Ovary (tissue), 10 donors: ENCODE measurements around the gene YIPF3. TPM values are rescaled to one million over a fixed set of nuclear protein-coding genes. Genes with fewer than 3 reads are reported as not detected.
"Not testable (repeated sequence)": the region's sequence is repeated elsewhere in the genome, so short reads cannot be mapped to it uniquely, and the experiment has no call there.

ENCODE experiments used
- DNase-seq, 5 donors: peaks; one replicate each; pipeline ENCODE4 v3.0.0-alpha.2; 2019 to 2020
- H3K27ac ChIP-seq, 2 donors: fragments of 200-600 bp; one replicate each; pipeline versions ENCODE4 v1.5.1 to v1.8.0; 2019 to 2022
- H3K27me3 ChIP-seq: fragments of 200-600 bp; one replicate; pipeline ENCODE4 v1.8.0; 2022
- H3K36me3 ChIP-seq: fragments of 200-600 bp; sonication (generic); one replicate; pipeline ENCODE4 v1.5.1; 2019
- H3K4me1 ChIP-seq: one replicate; pipeline ENCODE4 v1.8.1; 2013; ENCODE audit warnings: mild to moderate bottlenecking, moderate library complexity; ENCODE audit not compliant: insufficient read depth
- H3K4me3 ChIP-seq: fragments of 200-600 bp; sonication (generic); one replicate; pipeline ENCODE4 v1.5.1; 2017
- H3K9me3 ChIP-seq, 2 donors: fragments of 200-600 bp in 1 of 2; sonication (generic) in 1 of 2; one replicate each; pipeline versions ENCODE4 v1.5.1 to v1.8.1; 2013 to 2019; ENCODE audit warnings: mild to moderate bottlenecking in 1 of 2, moderate library complexity in 1 of 2
- EP300 ChIP-seq: sonication (generic); formaldehyde crosslinking; IDR thresholded peaks from one replicate; pipeline ENCODE4 v1.6.1; 2017; ENCODE audit warnings: antibody characterized with exemption
- POLR2A ChIP-seq: fragments of 450-650 bp; IDR thresholded peaks from one replicate; pipeline ENCODE4 v1.6.1; 2017; ENCODE audit warnings: antibody characterized with exemption, mild to moderate bottlenecking, moderate library complexity
- WGBS, 3 donors: extraction: QIAGEN DNeasy Blood & Tissue Kit in 1 of 3; methylation state at CpG; one replicate each; pipeline versions ENCODE4 v1.1.5 to v1.1.7; 2013 to 2017; 5-methylcytosine and 5-hydroxymethylcytosine counted together
- intact Hi-C, 4 donors: fragments of 100-400 bp; cut with DNase I; formaldehyde crosslinking; loops; one replicate each; pipeline versions ENCODE4 v1.11.0 to v1.15.1; 2022 to 2023
- long read RNA-seq, 3 donors: library from polyadenylated mRNA in 2 of 3; unstranded in 2 of 3; transcript quantifications; one replicate each; pipeline ENCODE4 v2.0.0 and lab custom pipeline, GENCODE V29; 2021 to 2026
- polyA plus RNA-seq, 2 donors: library from polyadenylated mRNA; stranded (reverse); fragments of 200-250 nt in 1 of 2; fragments of 350-450 nt in 1 of 2; fragmentation: Illumina TruSeq in 1 of 2; extraction: RNeasy Lipid Tissue Mini Kit (QIAGEN cat#74804) in 1 of 2; gene quantifications; one replicate each; pipeline ENCODE4 v1.2.3, GENCODE V29; 2013 to 2014
- total RNA-seq, 7 donors: library from RNA; depleted of rRNA in 2 of 7; stranded (reverse); fragments of >200 nt in 2 of 7; fragmentation: NEBNext Ultra II Directional in 3 of 7; extraction: Animal tissue kit (Norgen Biotek cat#: 25700) in 3 of 7; gene quantifications; one replicate each; pipeline versions ENCODE4 v1.1.0 to v1.2.4, GENCODE V29; 2016 to 2023
- TF ChIP-seq, protein P1 (sequence below), 3 donors: fragments of 450-650 bp in 2 of 3; fragments of 200-600 bp in 1 of 3; IDR thresholded peaks; one replicate each; pipeline versions ENCODE4 v1.5.1 to v1.8.0; 2016 to 2022; ENCODE audit warnings: antibody characterized with exemption in 3 of 3, mild to moderate bottlenecking in 1 of 3
- donor health status: DM: no; HTN: no; CAD: no; lungs with moderate emphysema.
- donor health status: DM: no; HTN: no; CAD: no.
- donor health status: Bipolar disorder and iron deficiency.
- donor health status: DM: yes; HTN: yes; CAD: no.
- donor health status: DM: no; HTN: no; CAD: no.
- donor health status: DM: yes; HTN: yes; CAD: no.

Gene YIPF3
- total RNA-seq (10 to 100 TPM; 47.0 to 81.8 (median 71.4) TPM), polyA plus RNA-seq (100 to 1,000 TPM; 107 to 143 TPM)
- long read RNA-seq, donor 1, transcript YIPF3-208 (9 exons, 1,321 nt): minor isoform, 7 of 537 reads
- long read RNA-seq, donor 1, transcript YIPF3-202 (9 exons, 1,576 nt): major isoform, 469 of 537 reads
- long read RNA-seq, donor 1, partial matches to known transcripts: 6 of 537 reads
- long read RNA-seq, donor 1, other reads (novel, unspliced or antisense): 52 of 537 reads
- long read RNA-seq, donor 2, transcript YIPF3-202 (9 exons, 1,576 nt): major isoform, 38 of 132 reads
- long read RNA-seq, donor 2, partial matches to known transcripts: 57 of 132 reads
- long read RNA-seq, donor 2, other reads (novel, unspliced or antisense): 32 of 132 reads
- long read RNA-seq, donor 3, transcript YIPF3-202 (9 exons, 1,576 nt): major isoform, 126 of 153 reads
- long read RNA-seq, donor 3, partial matches to known transcripts: 4 of 153 reads
- long read RNA-seq, donor 3, other reads (novel, unspliced or antisense): 20 of 153 reads

DNA sequence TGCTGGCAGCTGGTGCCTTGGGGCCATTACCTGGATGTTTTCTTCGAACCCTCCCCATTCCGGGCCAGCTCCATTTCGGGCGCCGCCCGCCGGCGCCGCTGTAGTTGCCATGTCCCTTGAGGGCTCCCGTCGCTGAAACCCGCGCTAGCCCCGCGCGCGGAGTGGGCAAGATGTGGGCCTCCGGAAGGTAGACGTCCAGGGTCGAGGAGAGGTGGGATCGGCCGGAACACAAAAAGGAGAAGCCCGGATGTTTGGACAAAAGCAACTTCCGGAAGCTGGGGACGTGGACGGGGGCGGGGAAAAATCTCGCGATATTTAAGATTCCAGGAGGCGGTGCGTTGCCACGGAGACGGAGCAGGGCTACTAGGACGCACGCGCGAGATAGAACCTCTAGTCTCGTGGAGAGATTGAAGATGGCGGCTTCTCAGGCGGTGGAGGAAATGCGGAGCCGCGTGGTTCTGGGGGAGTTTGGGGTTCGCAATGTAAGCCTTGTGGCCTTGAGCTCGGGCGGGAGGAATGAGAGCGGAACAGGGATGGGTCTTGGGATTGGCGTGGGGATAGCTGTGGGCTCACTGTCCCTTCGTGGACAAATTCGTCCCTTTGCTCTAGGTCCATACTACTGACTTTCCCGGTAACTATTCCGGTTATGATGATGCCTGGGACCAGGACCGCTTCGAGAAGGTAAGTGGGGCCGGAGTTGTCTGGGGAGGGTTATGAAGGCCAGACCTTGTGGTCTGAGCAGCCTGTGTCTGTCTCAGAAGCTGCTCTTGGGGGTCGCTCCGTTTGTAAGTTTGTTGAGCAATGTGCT, at the start of gene YIPF3, which contains the start of gene POLR1C:
TSS of gene YIPF3 (minus strand) at position 230 of the 808 bp plus-strand sequence. CDS start at position 111, 119 bp downstream.
TSS of gene POLR1C (plus strand) at position 393 of the 808 bp plus-strand sequence. CDS start at position 414, 21 bp downstream.
- no peaks in the 10 kb centered on the region for H3K36me3 ChIP-seq
- intact Hi-C loops: no loop called here
- DNase-seq: peak; percentile 97 to 99 (median 98)
- peak within 1 kb of the TSS; percentile 61 for H3K4me3 ChIP-seq
- H3K9me3 ChIP-seq: no peaks in the 10 kb centered on the region
- no peaks in the 10 kb centered on the region for H3K27me3 ChIP-seq
- no peak for TF ChIP-seq POLR2A
- no peak for TF ChIP-seq EP300
- TF ChIP-seq, protein P1, sequence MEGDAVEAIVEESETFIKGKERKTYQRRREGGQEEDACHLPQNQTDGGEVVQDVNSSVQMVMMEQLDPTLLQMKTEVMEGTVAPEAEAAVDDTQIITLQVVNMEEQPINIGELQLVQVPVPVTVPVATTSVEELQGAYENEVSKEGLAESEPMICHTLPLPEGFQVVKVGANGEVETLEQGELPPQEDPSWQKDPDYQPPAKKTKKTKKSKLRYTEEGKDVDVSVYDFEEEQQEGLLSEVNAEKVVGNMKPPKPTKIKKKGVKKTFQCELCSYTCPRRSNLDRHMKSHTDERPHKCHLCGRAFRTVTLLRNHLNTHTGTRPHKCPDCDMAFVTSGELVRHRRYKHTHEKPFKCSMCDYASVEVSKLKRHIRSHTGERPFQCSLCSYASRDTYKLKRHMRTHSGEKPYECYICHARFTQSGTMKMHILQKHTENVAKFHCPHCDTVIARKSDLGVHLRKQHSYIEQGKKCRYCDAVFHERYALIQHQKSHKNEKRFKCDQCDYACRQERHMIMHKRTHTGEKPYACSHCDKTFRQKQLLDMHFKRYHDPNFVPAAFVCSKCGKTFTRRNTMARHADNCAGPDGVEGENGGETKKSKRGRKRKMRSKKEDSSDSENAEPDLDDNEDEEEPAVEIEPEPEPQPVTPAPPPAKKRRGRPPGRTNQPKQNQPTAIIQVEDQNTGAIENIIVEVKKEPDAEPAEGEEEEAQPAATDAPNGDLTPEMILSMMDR (IDR thresholded peaks at IDR 0.05): no peak
- 0% methylated on average over 51 to 57 of the region's 57 CpGs for WGBS, 3 donors
- peaks cover 13% of the 10 kb centered on the region for H3K4me1 ChIP-seq
- H3K27ac ChIP-seq: peak within 1 kb of the TSS; percentile 51 to 54

DNA sequence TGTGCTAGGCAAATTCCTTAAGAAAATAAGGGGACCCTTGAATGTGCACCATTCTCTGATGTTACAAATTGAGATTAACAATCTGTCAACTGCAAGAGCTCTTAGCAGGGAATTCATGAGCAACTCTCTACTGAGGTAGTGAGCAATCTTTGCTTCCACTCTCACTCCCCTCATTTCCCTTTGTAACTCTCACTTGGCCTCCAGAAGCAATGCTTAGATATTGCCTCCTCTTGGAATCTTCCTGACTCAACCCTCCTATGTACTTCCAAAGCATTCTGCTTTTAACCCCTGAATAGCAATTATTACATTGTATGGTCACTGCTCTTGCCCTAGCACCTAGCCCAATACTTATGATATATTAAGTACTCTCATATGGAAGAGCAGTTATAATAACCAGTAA, 42.6 kb upstream of the YIPF3 start:
- TF ChIP-seq POLR2A: no peak
- no peak overlapping the region for H3K4me3 ChIP-seq
- no peaks in the 10 kb centered on the region for H3K4me1 ChIP-seq
- no peaks in the 10 kb centered on the region for H3K9me3 ChIP-seq
- intact Hi-C loops: no loop called here
- no peak overlapping the region for H3K27ac ChIP-seq
- DNase-seq: no peak
- H3K36me3 ChIP-seq: no peaks in the 10 kb centered on the region
- H3K27me3 ChIP-seq: no peaks in the 10 kb centered on the region

DNA sequence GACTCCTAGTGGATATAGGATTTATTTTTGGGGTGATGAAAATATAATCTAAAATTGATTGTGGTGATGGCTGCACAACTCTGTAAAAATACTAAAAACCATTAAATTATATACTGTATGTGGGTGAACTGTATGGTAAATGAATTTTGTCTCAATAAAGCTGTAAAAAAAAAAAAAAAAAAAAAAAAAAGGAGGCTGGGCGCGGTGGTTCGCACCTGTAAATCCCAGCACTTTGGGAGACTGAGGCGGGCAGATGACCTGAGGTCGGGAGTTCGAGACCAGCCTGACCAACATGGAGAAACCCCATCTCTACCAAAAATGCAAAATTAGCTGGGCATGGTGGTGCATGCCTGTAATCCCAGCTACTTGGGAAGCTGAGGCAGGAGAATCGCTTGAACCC, 40.9 kb upstream of the YIPF3 start:
- H3K4me1 ChIP-seq, H3K4me3 ChIP-seq, H3K27me3 ChIP-seq, DNase-seq, intact Hi-C loops, H3K9me3 ChIP-seq, H3K36me3 ChIP-seq, H3K27ac ChIP-seq: not testable (repeated sequence)
- WGBS, 3 donors: 95 to 98% (median 97%) methylated on average over 7 of the region's 7 CpGs

DNA sequence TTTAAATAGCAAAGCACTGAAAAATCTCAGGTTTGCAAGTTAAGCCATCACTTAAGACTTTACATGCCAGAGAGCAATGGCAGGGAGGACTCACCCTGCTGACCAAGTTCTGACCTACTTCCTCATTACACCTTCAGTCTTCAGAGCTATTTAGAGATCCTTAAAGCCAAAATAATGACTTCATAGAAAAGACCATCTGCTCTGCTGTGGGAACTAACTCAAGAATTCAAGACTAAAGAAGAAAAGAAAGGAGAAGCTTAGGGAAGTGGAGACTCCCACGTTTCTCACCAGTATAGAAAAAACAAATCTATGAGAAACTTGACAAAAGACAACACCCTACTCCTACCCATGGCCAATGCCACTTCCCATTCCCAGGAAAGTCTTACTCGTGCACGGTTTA, 30.5 kb upstream of the YIPF3 start:
- no peak overlapping the region for H3K4me3 ChIP-seq
- no peaks in the 10 kb centered on the region for H3K9me3 ChIP-seq
- intact Hi-C loops: loop anchor here in 1 of 4 donors (5.0 kb wide), 1 partner anchor 740 kb away; no protein-coding TSS in a partner anchor
- WGBS, 3 donors: 63 to 68% (median 63%) methylated on average over 3 of the region's 3 CpGs
- H3K4me1 ChIP-seq: no peaks in the 10 kb centered on the region
- no peaks in the 10 kb centered on the region for H3K27me3 ChIP-seq
- no peak overlapping the region for H3K27ac ChIP-seq
- no peak for DNase-seq
- H3K36me3 ChIP-seq: no peaks in the 10 kb centered on the region
- TF ChIP-seq, protein P1 (IDR thresholded peaks at IDR 0.05): no peak
- no peak for TF ChIP-seq POLR2A
- TF ChIP-seq EP300: no peak

DNA sequence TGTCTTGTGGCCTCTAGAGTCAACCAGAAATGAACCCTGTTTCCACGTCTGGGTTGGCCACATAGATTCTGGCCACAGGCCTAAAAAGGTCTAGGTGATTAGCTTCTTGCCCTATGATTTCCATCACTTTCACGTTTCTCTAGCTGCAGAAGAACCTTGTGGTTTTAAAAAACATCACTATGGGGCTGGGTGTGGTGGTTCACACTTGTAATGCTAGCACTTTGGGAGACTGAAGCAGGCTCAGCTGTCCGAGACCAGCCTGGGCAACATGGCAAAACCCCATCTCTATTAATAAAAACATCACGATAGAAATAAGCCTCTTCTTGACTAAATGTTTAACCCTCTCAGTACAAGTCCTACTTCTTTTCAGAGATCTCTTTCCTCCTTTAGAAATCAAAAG, 27.7 kb upstream of the YIPF3 start:
- Histone ChIP-seq H3K27ac (no peak overlapping the region), H3K27me3 (no peaks in the 10 kb centered on the region), H3K9me3 (no peaks in the 10 kb centered on the region), H3K4me1 (no peaks in the 10 kb centered on the region), H3K4me3 (no peak overlapping the region), H3K36me3 (no peaks in the 10 kb centered on the region)
- DNase-seq: no peak
- intact Hi-C loops: no loop called here
- WGBS, 3 donors: 54 to 64% (median 55%) methylated on average over 4 of the region's 4 CpGs
- TF ChIP-seq EP300 (no peak), POLR2A (no peak)
- TF ChIP-seq, protein P1 (IDR thresholded peaks at IDR 0.05): no peak
